ENCODE data around the gene MAU2. TPM values are rescaled to one million over a fixed set of nuclear protein-coding genes. Genes with fewer than 3 reads are reported as not detected.

The MAU2 gene
- total and polyA plus RNA-seq, 2 experiments from 2014 or later = 18.9 to 62.2 TPM

DNA sequence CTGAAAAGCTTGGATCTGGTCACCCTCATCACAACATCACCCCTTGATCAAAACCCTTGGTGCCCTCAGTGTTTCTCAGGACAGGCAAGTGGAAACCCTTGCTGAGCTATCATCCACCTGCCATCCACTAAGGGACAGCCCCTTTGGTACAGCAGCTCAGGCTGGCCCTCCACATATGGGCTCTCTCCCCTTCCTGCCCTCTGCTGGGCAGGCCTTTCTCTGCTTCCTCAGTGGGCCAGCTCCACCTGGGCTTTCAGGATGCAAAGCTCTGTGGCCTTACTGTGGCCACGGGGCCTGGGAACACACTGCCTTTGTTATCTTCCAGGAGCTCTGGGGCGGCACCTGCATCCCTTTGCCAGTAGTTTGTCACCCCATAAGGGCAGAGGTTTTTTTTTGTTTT, 5.2 kb upstream of the MAU2 start:
- Histone ChIP-seq H3K4me1 (ENCODE audit: insufficient read depth) (peaks cover 5% of the 10 kb centered on the region; the same call in 1 of the 2 replicates), H3K79me2 (replicated peaks; ENCODE audit: insufficient read depth) (peaks cover 39% of the 10 kb centered on the region), H2AFZ (no peak overlapping the region), H3K27ac (ENCODE audit: low read depth) (no peak overlapping the region), H3K27me3 (ENCODE audit: insufficient read depth) (no peaks in the 10 kb centered on the region), H3K4me3 (no peak overlapping the region), H3F3A (replicated peaks; ENCODE audit: low read depth) (peaks cover 4% of the 10 kb centered on the region; the same call in 1 of the 2 replicates), H3K9me2 (ENCODE audit: insufficient read depth) (no peaks in the 10 kb centered on the region), H3K4me2 (no peak overlapping the region), H4K20me1 (replicated peaks; ENCODE audit: insufficient read depth) (peaks cover 16% of the 10 kb centered on the region), H3K36me3 (ENCODE audit: insufficient read depth) (peaks cover 11% of the 10 kb centered on the region; the same call in 1 of the 2 replicates)
- Mint-ChIP-seq H3K27ac (no peak overlapping the region), H3K9me3 (no peaks in the 10 kb centered on the region; the same call in 2 of the 3 replicates), H3K4me1 (peaks cover 7% of the 10 kb centered on the region; the same call in 1 of the 3 replicates), H3K36me3 (ENCODE audit: low read depth) (peaks cover 39% of the 10 kb centered on the region), H3K4me3 (no peak overlapping the region), H3K27me3 (ENCODE audit: insufficient read depth, low read depth, poor library complexity) (peaks cover 11% of the 10 kb centered on the region)
- ATAC-seq (no peak; the same call in 2 of the 3 replicates), DNase-seq (ENCODE audit: low spot score) (peak; percentile 20)
- TF ChIP-seq, protein P1, sequence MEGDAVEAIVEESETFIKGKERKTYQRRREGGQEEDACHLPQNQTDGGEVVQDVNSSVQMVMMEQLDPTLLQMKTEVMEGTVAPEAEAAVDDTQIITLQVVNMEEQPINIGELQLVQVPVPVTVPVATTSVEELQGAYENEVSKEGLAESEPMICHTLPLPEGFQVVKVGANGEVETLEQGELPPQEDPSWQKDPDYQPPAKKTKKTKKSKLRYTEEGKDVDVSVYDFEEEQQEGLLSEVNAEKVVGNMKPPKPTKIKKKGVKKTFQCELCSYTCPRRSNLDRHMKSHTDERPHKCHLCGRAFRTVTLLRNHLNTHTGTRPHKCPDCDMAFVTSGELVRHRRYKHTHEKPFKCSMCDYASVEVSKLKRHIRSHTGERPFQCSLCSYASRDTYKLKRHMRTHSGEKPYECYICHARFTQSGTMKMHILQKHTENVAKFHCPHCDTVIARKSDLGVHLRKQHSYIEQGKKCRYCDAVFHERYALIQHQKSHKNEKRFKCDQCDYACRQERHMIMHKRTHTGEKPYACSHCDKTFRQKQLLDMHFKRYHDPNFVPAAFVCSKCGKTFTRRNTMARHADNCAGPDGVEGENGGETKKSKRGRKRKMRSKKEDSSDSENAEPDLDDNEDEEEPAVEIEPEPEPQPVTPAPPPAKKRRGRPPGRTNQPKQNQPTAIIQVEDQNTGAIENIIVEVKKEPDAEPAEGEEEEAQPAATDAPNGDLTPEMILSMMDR (conservative IDR thresholded peaks at IDR 0.05; ENCODE audit: low read depth in 2 of 2) = peak in 1 of 2 experiments; percentile 43; a peak in 3 of 4 replicates
- TF ChIP-seq NANOG (IDR thresholded peaks at IDR 0.05; ENCODE audit: borderline replicate concordance) = no peak

DNA sequence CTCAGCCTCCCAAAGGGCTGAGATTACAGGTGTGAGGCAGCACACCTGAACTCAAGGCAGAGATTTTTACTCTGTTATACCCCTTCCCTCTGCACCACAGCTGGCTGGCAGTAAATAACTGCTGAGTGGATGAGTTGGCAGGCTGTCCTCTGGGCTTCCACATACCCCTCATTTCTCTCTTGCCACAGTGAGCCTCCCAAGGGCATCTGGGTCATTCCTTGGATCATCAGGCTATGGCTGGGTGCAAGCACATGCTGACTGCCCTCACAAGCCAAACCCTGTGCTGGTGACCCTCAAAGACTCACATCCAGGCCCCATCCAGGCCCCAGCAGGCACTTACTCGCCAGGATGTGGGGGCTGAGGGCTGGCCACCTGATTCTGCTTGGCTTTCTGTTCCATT, 4.5 kb upstream of the MAU2 start:
- Histone ChIP-seq H3K4me2 (no peak overlapping the region), H3K36me3 (ENCODE audit: insufficient read depth) (peaks cover 5% of the 10 kb centered on the region; the same call in 1 of the 2 replicates), H3K27me3 (ENCODE audit: insufficient read depth) (no peaks in the 10 kb centered on the region), H4K20me1 (replicated peaks; ENCODE audit: insufficient read depth) (peaks cover 16% of the 10 kb centered on the region; the same call in 1 of the 2 replicates), H3K4me1 (ENCODE audit: insufficient read depth) (peaks cover 5% of the 10 kb centered on the region; the same call in 1 of the 2 replicates), H3K9me2 (ENCODE audit: insufficient read depth) (no peaks in the 10 kb centered on the region), H3K27ac (ENCODE audit: low read depth) (0 out of 2 replicates have a peak overlapping the region, but pooled peaks have one; percentile 63), H3K79me2 (replicated peaks; ENCODE audit: insufficient read depth) (peaks cover 42% of the 10 kb centered on the region), H2AFZ (no peak overlapping the region), H3F3A (replicated peaks; ENCODE audit: low read depth) (peaks cover 3% of the 10 kb centered on the region; the same call in 1 of the 2 replicates), H3K4me3 (no peak overlapping the region)
- no peak overlapping the region for H3K27ac Mint-ChIP-seq
- H3K4me3 Mint-ChIP-seq = no peak overlapping the region
- H3K9me3 Mint-ChIP-seq = no peaks in the 10 kb centered on the region; the same call in 2 of the 3 replicates
- no peak for ATAC-seq
- DNase-seq (ENCODE audit: low spot score) = no peak
- H3K4me1 Mint-ChIP-seq = peaks cover 7% of the 10 kb centered on the region; the same call in 1 of the 3 replicates
- H3K27me3 Mint-ChIP-seq (ENCODE audit: insufficient read depth, low read depth, poor library complexity) = peaks cover 12% of the 10 kb centered on the region
- H3K36me3 Mint-ChIP-seq (ENCODE audit: low read depth) = peaks cover 35% of the 10 kb centered on the region
- TF ChIP-seq, protein P2, sequence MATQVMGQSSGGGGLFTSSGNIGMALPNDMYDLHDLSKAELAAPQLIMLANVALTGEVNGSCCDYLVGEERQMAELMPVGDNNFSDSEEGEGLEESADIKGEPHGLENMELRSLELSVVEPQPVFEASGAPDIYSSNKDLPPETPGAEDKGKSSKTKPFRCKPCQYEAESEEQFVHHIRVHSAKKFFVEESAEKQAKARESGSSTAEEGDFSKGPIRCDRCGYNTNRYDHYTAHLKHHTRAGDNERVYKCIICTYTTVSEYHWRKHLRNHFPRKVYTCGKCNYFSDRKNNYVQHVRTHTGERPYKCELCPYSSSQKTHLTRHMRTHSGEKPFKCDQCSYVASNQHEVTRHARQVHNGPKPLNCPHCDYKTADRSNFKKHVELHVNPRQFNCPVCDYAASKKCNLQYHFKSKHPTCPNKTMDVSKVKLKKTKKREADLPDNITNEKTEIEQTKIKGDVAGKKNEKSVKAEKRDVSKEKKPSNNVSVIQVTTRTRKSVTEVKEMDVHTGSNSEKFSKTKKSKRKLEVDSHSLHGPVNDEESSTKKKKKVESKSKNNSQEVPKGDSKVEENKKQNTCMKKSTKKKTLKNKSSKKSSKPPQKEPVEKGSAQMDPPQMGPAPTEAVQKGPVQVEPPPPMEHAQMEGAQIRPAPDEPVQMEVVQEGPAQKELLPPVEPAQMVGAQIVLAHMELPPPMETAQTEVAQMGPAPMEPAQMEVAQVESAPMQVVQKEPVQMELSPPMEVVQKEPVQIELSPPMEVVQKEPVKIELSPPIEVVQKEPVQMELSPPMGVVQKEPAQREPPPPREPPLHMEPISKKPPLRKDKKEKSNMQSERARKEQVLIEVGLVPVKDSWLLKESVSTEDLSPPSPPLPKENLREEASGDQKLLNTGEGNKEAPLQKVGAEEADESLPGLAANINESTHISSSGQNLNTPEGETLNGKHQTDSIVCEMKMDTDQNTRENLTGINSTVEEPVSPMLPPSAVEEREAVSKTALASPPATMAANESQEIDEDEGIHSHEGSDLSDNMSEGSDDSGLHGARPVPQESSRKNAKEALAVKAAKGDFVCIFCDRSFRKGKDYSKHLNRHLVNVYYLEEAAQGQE (IDR thresholded peaks at IDR 0.05; ENCODE audit: unreplicated experiment) = no peak
- TF ChIP-seq STAT1 (IDR thresholded peaks at IDR 0.05; ENCODE audit: unreplicated experiment) (no peak), JUNB (IDR thresholded peaks at IDR 0.05; ENCODE audit: unreplicated experiment) (no peak), POLR2AphosphoS5 (IDR thresholded peaks at IDR 0.05; ENCODE audit: low read depth) (no peak), EZH2phosphoT487 (IDR thresholded peaks at IDR 0.05; ENCODE audit: unreplicated experiment) (no peak), ZNF331 (CRISPR knock-in tag; IDR thresholded peaks at IDR 0.05; ENCODE audit: low read depth) (no peak), EZH2 (IDR thresholded peaks at IDR 0.05; ENCODE audit: low read depth, unreplicated experiment) (no peak), CREB1 (CRISPR knock-in tag; IDR thresholded peaks at IDR 0.05; ENCODE audit: low read depth) (no peak), ZNF114 (CRISPR knock-in tag; IDR thresholded peaks at IDR 0.05) (no peak)
